Glomerular visceral epithelial cell (primary cell): Measurements from ENCODE around the gene SLC9B2.

ENCODE experiments used
- DNase-seq: peaks from one replicate; pipeline ENCODE4 v3.0.0-alpha.2; 2016; ENCODE audit errors: extremely low spot score

SLC9B2 gene, protein sequence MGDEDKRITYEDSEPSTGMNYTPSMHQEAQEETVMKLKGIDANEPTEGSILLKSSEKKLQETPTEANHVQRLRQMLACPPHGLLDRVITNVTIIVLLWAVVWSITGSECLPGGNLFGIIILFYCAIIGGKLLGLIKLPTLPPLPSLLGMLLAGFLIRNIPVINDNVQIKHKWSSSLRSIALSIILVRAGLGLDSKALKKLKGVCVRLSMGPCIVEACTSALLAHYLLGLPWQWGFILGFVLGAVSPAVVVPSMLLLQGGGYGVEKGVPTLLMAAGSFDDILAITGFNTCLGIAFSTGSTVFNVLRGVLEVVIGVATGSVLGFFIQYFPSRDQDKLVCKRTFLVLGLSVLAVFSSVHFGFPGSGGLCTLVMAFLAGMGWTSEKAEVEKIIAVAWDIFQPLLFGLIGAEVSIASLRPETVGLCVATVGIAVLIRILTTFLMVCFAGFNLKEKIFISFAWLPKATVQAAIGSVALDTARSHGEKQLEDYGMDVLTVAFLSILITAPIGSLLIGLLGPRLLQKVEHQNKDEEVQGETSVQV

DNA sequence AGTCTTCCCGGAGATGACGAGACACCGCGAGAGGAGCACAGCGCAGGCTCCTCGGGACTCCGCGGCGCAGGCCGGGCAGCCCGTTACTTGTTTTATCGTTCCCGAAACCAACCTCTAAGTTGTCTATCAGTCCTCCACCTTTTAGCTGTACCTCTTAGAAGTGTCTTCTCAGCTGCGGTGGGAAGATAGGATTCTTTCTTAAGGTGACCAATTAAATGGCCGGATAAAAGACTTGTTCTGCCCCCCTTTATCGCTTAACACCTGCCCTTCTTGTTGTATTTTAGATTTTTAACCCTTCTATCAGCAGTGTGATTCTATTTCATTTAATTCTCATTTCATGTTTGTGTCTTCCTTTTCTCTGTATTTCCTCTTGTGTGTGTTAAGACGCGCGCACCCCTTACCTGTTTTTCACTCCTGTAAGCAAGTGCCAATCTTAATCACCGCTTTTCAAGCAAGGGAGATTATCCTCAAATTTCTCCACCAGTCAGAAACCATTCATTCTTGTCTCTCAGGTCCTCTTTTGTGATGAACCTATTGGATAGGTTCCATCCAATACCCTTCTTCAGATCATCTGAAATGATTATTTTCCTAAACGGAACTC lies at the start of gene SLC9B2:
Gene SLC9B2 (minus strand): TSS at position 15 of the 601 bp plus-strand sequence. CDS start 9,211 bp downstream, outside the sequence.
- DNase-seq = no peak

DNA sequence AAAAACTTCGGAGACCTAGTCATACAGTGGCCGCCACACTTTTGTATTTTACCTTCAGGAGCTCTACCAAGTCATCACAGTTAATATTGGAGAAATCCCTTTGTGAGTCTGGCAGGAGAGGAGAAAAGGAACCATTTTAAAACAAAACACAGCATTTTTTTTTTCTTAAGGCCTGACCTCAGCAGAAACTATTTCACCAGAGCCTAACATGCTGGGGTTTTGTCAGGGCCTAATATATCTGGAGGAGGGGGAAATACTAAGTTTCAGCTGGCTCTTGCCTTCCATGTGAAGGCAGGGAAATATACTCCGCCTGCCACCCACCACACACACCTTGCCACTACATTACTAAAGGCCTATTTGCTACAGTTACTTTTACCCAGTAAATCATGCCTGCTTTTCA lies 49.6 kb upstream of the SLC9B2 start:
- no peak for DNase-seq

DNA sequence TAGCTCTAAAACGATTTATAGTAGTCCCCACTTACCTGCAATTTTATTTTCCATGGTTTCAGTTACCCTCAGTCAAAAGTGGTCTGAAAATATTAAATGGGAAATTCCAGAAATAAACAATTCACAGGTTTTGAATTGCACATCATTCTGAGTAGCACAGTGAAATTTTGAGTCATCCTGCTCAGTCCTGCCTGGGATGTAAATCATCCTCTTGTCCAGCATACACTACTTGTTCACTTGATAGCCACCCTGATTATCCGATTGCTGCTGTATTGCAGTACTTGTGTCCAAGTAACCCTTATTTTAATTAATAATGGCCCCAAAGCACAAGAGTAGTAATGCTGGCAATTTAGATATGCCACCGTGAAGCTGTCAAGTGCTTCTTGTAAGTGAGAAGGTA lies 46.6 kb upstream of the SLC9B2 start:
- DNase-seq = no peak

DNA sequence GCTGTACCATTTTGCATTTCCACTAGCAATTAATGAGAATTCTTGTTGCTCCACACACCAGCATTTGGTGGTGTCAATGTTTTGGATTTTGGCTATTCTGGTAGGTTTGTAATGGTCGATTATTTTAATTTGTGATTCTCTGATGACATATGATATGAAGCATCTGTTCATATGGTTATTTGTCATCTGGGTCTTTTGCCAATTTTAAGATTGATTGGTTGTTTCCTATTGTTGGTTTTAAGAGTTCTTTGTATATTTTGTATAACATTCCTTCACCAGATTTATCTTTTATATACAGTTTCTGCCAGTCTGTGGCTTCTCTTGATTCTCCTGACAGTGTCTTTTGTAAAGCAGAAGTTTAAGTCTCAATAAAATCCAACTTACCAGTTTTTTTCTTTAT lies 41.6 kb upstream of the SLC9B2 start:
- no peak for DNase-seq

DNA sequence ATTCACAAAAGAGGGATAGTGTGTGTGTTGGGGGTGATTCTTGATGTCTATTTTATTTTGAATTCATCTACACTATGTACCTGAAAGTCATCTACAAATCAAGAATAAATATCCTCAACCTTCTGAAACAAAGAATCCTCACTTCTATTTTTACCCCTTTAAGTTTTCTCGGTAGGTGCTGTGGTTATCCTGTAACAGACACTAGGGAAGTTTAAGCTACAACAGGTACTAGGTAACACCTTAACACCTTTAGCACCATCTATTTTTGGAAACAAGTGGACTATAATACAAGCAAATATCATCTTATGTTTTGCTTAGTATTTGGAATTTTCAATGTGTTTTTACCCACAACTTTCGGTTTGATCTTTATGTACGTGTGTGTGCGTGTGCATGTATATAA lies 35.0 kb upstream of the SLC9B2 start:
- no peak for DNase-seq

DNA sequence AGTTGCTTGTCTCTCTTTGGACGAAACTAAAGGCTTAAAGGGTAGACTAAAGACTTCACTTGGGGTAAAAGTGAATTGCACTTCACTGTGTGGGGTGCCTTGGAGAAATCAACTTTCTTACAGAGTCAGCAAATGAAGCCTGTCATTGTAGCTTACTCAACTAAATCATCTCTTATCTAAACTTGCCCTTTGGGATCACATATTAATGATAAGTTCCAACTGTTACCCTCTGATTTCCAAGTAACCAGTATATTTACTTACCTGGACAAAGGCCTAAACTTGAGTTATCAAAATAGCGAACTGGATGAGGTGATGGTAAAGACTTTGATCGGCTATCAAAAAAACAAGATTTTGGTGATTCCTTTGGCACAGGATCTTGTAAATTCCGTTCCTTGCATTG lies 32.0 kb upstream of the SLC9B2 start:
- no peak for DNase-seq

DNA sequence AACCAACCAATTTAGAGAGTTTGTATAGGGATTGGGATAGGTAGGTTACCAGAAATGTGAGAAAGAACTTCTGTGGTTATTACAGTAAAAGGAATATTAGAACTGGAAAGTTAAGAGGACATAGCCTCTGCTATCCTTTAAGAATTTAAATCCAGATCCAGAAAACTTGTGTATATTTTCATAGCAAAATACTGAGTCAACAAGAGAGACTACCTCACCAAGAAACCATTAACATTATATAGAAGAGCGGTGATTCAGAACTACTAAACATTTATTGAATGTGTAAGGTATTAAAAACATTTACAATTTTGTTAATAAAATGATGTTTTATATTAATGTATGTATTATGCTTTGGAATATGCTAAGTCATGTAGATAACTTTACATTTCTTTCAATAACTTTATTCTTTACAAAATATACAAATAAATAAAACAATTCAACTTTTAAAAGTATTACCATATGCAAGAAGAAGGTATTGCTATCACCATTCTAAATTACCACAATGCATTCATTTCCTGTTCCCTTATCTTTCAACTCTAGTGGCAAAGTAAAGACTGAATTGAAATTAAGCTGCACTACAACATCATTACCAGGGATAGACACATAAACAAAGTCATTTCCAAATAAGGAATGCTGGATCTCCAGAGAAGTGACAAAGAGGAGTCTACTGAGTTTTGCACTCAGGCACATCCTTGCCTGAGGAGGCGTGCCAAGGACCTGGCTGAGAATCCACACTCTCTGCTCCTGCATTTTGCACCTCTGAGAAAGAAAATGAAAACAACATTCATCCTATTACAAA lies 29.2 kb upstream of the SLC9B2 start:
- no peak for DNase-seq

DNA sequence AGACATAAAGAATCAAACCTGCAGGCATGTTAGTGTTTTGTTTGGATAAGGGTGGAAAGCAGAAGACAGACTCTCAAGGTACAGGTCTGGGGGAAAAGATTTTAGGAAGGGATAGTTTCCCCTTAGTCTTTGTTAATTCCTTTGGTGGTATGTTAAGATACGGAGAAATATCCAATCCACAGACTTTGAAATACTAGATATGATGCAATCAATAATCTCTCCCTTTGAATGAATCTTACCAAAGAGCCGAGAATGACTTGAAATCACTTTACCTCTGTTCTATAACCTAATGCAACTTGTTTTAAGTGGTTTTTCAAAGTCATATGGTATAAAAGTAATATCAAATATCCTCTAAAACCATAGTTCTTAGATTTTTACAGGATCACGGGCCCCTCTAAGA lies 28.3 kb upstream of the SLC9B2 start:
- no peak for DNase-seq

DNA sequence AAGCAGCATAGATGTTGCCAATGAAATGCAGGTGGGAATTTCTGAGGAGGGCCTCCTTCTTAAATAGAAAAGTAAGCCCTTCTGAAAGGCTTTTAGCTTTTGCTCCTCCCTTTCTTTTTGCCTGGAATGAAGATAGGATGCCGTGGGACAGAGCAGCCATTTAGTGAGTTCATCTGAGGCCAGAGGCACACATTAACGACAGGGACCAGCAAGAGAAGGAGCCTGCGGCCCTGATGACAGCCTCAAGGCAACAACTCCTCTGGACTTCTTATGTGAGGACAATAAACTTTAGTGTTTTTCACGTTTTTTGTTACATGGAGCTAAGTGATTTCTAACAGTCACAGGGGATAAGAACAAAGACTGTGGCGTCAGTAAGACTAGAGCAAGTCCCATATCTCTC lies 24.1 kb upstream of the SLC9B2 start:
- DNase-seq = no peak

DNA sequence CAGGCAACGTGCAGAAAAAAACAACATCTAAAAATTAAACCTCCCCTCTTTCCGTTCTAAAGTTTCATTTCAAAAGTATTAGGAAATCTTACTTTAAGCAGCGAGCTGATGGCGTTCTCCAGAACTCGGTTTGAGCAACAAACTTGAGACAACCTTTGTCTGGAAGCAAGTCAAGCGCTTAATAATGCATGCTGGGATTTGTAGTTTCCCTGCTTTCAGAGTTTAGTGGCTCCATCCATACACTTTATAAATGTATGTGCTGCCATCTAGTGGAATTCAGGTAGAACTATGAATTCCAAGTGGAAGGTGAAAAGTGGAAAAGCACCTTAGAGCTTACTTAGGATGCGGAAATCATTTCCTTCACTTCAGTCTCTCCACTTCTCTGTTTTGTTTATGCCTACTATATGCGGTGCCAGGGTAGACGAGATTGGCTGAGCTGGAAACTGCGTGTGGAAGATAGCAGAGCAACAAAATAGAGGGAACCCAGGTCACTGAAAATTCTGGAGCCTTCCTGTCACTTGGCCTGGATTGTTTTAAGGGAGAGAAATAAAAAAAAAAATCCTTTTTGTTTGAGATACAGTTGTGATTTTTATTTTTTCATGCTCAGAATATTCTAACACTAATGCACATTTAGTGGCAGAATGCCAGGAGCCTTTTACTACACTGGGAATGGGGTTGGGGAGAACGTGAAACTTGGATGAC lies 23.3 kb upstream of the SLC9B2 start, which contains the start of gene BDH2:
Gene BDH2 (minus strand): TSS at position 144 of the 702 bp plus-strand sequence. CDS start 3,580 bp downstream, outside the sequence.
- peak; percentile 89 for DNase-seq

DNA sequence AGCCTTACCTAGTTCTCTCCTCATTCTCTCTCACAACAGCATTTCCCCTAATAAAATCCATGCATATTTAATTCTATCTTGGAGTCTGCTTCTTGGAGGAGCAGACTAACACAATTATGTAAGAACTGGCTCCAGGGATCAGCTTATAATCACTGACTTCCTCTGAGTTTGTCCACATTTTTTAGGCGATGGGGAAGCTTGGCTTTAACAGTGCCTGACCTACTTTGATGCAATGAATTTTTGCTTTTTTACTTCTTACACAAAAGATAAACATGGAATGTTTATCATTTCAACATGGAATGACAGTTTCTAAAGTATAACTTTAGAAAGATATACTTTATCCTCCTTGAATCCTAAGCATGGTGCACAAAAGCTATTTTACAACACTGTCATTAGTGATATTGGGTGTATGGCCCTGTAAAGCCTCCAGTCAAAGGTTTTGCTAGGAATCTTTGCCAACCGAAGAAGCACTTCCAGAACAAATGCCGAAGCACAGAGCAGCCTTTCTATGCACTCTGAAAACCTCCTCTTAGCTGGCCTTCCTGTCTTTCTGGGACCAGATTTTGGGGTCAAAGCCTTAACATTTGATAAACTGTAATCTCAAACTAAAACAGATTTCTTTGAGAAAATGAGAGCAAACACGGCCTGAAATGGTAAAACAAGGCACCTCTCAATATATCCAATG lies 22.3 kb upstream of the SLC9B2 start:
- no peak for DNase-seq

DNA sequence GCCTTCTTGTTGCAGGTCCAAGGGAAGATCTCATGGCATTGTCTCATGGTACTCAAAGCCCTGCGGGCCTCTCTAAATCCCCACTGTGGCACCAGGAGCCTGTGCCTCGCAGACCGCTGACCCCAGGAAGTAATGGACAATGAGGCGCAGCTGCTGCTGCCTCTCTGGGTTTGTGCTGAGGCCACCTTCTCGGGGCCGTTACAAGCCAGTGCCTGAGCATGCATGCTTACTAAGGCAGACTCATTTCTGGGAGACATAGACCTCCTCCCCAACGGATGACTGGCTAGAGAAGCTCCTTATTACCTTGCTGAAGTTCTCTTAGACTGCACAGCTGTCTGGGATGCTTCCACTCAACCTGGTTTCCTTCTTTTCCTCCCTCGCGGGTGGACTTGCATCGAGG lies 21.8 kb upstream of the SLC9B2 start:
- peak; percentile 29 for DNase-seq

DNA sequence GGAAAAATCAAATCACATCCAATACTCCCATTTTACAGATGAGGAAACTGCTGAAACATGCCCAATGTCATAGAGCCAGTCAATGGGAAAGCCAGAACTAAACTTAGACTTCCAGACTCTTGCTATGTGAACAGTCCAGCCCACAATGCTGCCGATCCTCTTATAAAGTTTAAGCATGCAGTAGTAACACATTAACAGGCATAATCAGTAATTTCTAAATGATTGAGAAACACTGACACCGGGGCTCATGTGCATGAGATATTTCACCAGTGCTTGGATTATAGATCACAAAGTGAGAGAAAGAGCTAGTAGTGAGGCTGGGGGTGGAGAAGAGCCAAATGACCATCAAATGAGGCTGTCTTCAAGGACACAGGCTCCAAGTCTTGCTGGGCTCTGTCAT lies 20.6 kb upstream of the SLC9B2 start:
- DNase-seq = no peak

DNA sequence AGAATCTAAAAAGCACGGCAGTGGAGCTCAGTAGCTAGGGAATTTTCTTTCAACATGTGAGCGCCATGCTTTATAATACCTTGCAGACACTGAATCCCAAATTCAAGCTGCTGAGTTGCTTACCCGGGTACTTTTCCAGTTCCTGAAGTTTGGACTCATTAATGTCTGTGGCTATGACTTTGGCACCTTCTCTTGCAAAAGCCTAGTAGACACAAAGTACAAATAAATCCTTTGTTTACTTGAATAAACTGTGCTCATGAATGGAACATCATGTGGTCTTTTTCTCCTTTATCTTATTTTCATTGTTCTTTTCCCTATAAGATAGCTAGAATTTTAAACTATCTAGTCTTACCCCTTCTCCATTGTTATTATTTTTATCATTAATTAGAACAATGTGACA lies 18.5 kb upstream of the SLC9B2 start:
- no peak for DNase-seq

DNA sequence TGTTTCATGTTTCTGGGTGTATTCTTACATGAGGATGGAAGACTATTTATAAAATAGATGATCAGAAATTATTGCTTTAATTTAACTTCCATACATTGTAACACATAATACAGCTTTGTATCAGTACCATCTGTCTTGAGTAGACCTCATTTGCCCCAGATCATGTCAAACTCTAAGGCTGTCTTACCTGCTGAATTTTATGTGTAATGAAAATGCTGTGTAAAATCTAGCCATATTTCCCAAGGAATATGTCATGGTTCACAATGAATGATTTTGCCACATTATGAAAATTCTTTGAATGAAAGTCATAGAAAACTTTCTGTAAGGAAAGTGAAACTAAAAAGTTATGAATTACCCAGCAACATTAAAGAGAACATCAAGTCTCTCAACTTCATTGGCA lies 15.7 kb upstream of the SLC9B2 start:
- no peak for DNase-seq

DNA sequence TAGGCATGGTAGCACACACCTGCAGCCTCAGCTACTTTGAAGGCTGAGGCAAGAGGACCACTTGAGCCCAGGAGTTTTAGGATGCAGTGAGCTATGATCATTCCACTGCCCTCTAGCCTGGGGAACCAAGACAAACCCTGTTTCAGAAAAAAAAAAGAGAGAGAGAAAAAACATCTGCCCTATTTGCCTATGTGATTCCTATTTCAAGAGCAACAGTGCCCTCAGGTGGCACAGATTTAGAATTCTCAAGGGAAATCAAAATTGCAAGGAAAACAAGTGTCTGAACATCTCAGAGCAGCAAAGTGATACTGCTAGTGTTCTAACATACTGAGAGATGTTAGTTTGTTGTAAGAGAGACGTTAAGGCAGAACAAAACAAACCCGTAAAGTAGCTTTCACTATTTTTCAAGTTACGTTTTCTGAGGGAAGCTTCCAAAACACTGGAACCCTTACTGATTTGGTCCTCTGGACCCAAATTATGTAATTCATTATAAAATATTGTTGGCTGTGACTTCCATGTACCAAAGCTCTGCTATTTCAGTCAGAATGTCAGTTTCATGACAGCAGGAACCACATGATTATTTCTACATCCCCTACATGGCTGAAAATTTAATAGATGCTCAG lies 15.2 kb upstream of the SLC9B2 start:
- peak; percentile 68 for DNase-seq

DNA sequence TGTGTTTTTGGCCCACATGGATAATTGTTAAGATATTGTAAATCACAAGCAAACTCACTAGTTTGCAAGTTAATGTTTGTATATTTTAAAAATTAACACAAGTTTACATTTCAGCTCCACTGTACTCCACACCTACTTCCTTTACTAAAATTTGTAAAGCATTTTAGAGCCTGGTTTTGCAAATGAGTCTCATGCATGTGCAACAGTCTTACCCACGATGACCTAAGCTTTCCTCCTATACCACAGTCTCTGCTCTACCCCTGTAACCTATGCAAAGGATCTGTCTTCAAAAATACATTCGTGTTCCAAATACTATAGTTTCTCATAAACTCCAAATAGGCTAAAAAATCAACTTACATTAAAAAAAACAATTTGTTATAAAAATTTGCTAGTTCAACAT lies 12.9 kb upstream of the SLC9B2 start:
- no peak for DNase-seq

DNA sequence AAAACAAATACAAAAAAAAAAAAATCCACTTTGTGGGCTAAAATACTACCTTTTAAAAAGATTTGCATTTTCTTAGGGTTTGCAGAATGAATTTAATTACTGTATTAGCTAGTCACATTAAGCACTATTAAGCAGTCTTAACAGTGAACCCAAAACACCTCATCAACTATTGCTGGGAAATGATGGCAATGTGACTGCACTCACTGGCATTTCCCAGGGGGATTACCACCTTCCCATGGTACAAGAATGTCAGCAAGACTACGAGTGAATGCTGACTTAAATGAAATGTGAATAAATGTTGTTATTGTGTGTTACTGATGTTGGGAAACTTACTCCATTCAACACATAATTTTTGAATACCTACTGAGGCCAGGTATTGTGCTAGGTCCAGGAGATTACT lies 10.0 kb upstream of the SLC9B2 start:
- no peak for DNase-seq

DNA sequence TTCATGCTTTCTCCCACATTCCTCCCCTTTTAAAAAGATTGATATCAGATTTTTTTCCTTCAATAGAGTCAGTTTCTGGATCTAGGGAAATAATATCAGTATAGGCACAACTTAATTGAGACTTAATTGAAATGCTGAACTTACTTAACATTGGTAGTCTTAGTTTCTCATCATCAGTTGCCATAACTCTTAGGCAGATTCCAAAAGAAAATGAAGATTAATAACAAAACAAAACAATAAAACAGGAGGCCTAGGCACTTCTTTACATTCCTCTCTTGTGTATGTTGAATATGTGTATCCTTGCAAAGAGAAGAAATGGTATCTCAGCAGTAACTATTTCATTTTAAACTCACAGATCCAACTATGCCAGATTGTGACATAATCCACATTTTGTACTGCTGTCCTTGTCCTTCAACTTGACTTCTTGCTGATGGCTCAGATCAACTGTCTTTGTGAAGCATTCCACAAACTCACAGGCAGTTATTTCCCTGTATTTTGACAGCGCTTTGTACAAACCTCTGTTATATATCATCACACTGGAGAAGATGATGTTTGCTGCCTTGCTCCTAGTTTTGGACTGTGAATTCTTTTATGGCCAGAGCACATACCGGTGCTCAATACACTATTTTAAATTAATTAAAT lies 9.1 kb upstream of the SLC9B2 start:
- no peak for DNase-seq

DNA sequence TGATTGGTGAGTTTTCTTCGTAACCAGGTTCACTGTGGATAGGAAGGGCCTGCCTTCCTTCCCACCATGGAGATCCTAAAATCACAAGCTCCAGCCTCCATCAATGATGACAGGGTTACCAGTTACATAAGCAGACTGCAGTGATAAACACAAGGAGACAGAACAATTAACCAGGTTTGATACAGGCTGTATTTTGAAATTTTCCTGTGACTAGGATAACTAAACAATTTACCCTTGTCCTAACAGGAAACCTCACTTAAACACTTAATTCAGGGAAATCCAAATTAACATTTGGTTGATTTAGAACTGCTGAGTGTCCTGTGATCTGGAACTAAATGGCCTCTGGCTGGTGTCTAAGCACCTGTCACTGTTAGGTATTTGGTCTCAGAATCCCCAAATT lies 3.1 kb upstream of the SLC9B2 start:
- DNase-seq = no peak
